GM19351 (cell line): ENCODE data around the gene MKRN1.
"Not testable (repeated sequence)": the region's sequence is repeated elsewhere in the genome, so short reads cannot be mapped to it uniquely, and the experiment has no call there.

Experiments
- ATAC-seq: cut with Tn5 transposase; IDR thresholded peaks from one replicate; pipeline ENCODE4 v1.9.1; 2021; ENCODE audit warnings: mild to moderate bottlenecking, moderate library complexity; ENCODE audit not compliant: unreplicated experiment

MKRN1 gene

GRCh38 chr7:140440593-140440992 lies 38.7 kb downstream of the MKRN1 start:
- ATAC-seq: no peak

GRCh38 chr7:140439359-140439758 lies 39.9 kb downstream of the MKRN1 start:
- ATAC-seq: peak; percentile 60

GRCh38 chr7:140435252-140435895 lies 43.9 kb downstream of the MKRN1 start:
- ATAC-seq: no peak

DNA sequence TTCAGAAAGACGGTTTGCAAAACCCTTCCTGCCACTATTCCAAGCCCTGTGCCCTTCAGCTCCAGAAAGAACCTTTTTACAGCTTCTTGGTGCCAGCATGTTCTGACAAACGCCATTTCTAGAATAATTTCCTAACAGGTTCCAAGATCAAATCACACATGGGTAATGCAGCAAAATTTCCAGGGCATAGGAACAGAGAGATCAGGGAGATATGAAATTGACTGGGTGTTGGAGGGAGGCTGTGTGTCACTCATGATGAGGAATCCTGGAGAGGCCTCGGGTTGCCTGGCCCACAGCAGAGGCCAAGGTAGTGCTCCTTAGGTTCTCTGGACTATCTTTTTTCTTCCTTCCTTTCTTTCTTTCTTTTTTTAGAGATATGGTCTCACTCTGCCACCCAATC lies 45.9 kb downstream of the MKRN1 start:
- ATAC-seq: no peak

GRCh38 chr7:140426130-140426529 lies 53.2 kb downstream of the MKRN1 start:
- no peak for ATAC-seq

- ATAC-seq: no peak
Measured at GRCh38 chr7:140425718-140426117, 53.6 kb downstream of the MKRN1 start.

DNA sequence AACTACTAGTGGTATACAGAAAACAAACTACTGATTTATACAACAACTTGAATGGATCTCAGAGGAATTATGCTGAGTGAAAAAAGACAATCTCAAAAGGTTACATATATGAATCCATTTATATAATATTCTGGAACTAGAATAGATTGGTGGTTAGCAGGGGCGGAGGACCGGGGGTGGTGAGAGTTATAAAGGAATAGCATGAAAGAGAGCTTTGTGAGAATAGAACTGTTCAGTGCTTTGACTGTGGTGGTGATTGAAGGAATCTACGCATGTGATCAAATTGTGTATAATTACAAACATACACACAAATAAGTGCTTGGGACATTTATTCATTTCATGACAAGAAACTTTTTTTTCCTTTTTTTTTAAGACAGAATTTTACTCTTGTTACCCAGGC lies 55.8 kb downstream of the MKRN1 start:
- ATAC-seq: no peak

DNA sequence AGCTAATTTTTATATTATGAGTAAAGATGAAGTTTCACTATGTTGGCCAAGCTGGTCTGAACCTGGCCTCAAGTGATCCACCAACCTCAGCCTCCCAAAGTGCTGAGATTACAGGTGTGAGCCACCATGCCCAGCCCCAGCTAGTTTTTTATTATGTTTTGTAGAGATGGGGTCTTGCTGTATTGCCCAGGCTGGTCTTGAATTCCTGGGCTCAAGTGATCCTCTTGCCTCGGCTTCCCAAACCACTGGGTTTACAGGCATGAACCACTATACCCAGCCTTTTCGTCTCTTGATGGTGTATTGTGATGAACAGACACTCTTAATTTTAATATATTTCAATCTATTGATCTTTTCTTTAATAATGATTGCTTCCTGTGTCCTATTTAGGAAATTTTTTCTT lies 57.8 kb downstream of the MKRN1 start:
- ATAC-seq: no peak

DNA sequence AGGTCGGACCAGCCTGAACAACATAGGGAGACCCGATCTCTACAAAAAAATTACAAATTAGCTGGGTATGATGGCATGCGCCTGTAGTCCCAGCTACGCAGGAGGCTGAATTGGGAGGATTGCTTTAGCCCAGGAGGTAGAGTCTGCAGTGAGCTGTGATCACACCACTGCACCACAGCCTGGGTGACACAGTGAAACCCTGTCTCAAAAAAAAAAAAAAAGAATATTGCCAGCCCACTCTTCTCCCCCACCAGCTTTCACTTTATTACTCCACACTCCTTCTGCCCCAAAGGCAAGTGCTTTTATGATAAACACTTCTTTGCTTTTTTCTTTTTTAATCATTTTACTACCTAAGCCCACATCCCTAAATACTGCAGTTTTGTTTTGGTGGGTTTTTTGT lies 60.7 kb downstream of the MKRN1 start:
- no peak for ATAC-seq

- ATAC-seq: not testable (repeated sequence)
Measured at GRCh38 chr7:140418156-140418472, 61.2 kb downstream of the MKRN1 start.

DNA sequence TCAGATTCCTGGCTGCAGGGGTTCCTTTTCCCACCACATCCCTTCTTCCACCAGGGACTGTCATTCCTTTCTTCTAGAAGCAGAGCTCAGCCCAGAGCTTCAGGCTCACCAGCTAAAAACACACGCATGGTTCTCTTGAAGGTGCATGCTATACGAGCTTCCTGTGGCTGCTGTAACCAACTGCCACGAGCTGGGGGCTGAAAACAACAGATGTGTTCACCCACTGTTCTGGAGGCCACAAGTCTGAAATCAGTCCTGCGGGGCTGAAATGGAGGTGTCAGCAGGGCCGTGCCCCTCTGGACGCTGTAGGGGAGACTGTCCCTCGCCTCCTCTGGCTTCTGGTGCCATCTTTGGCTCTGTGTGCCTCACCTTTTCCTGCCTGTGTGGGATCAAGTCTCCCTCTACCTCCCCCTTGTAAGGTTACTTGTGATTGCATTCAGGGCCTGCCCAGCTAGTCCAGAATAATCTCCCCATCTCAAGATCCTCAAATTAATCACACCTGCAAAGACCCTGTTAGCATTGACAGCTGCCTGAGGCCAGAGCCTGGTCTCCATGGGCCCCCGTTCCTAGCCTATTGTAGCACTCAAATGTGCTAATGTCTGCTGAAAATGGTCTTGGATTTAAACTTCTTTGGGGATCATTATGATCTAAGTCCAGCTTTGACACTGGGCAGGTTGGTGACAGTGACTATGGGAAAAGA lies 61.7 kb downstream of the MKRN1 start:
- ATAC-seq: no peak

GRCh38 chr7:140416560-140416959 lies 62.7 kb downstream of the MKRN1 start:
- no peak for ATAC-seq

- not testable (repeated sequence) for ATAC-seq
Measured at GRCh38 chr7:140415816-140416215, 63.5 kb downstream of the MKRN1 start.

GRCh38 chr7:140415361-140415760 lies 63.9 kb downstream of the MKRN1 start:
- ATAC-seq: no peak

DNA sequence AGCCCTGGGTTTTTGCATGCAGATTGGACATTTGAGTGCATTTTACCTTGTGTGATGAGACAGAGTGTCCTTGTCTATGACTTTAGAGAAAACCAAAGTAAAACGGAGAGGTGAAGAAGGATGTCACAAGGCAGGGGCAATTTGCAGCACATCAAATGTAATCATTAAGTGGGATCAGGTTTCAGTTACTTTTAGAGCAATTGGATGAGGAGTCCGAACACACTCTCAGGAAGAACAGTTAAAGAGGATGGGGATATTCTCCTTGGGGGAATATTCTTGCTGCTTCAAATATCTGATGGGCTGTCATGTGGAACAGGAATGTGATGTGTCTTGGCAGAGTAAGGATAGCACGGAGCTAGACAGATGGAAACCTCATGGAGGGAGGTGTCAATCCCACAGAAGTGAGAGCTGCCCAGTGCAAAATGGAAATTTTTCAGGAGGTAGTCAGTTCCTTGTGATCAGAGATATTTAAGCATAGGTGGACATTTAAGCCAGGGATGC lies 74.7 kb downstream of the MKRN1 start:
- ATAC-seq: no peak

- peak; percentile 48 for ATAC-seq
Measured at GRCh38 chr7:140403878-140404564, 75.3 kb downstream of the MKRN1 start, which contains the start of gene RAB19. Gene RAB19 (plus strand): TSS chr7:140404058. CDS start chr7:140407647, 3,589 bp downstream.
